Fibroblast of pulmonary artery (primary cell): ENCODE results near the gene OCEL1.

ENCODE experiments used
- DNase-seq: peaks from one replicate; pipeline ENCODE4 v3.0.0-alpha.2; 2010; ENCODE audit warnings: low read depth
- H3K4me3 ChIP-seq: replicated peaks from 2 replicates; pipeline ENCODE4 v1.5.1; 2011; ENCODE audit warnings: low read depth, mild to moderate bottlenecking, control low read depth, low read length, moderate library complexity
- CTCF ChIP-seq: IDR thresholded peaks from 2 replicates; pipeline ENCODE4 v1.5.1; 2011; ENCODE audit warnings: mild to moderate bottlenecking, control low read depth, low read length, inconsistent platforms; ENCODE audit errors: missing control alignments

The OCEL1 gene

GRCh38 chr19:17200408-17201079 is 25.5 kb upstream of the OCEL1 start:
- DNase-seq: no peak
- no peak for TF ChIP-seq CTCF
- H3K4me3 ChIP-seq: no peak overlapping the region

GRCh38 chr19:17202249-17202648 is 23.8 kb upstream of the OCEL1 start:
- no peak overlapping the region for H3K4me3 ChIP-seq
- no peak for DNase-seq
- no peak for TF ChIP-seq CTCF

GRCh38 chr19:17202713-17203112 is 23.3 kb upstream of the OCEL1 start:
- TF ChIP-seq CTCF: no peak
- no peak for DNase-seq
- no peak overlapping the region for H3K4me3 ChIP-seq

- DNase-seq: peak; percentile 75
- peak; percentile 77 for TF ChIP-seq CTCF
- no peak overlapping the region for H3K4me3 ChIP-seq
These were observed 20.5 kb upstream of the OCEL1 start for GRCh38 chr19:17205237-17206140.

- TF ChIP-seq CTCF: no peak
- DNase-seq: no peak
- H3K4me3 ChIP-seq: no peak overlapping the region
These were observed 19.1 kb upstream of the OCEL1 start for GRCh38 chr19:17206736-17207581.

- no peak for TF ChIP-seq CTCF
- DNase-seq: peak; percentile 34
- H3K4me3 ChIP-seq: no peak overlapping the region
These were observed 16.6 kb upstream of the OCEL1 start for GRCh38 chr19:17209126-17210036.
